T-helper 1 cell (primary cell): Measurements from ENCODE around the gene CAND2.
"Not testable (repeated sequence)": the region's sequence is repeated elsewhere in the genome, so short reads cannot be mapped to it uniquely, and the experiment has no call there.

Source experiments
- DNase-seq, 5 donors: peaks; one replicate each; pipeline ENCODE4 v3.0.0-alpha.2; 2012 to 2020

Gene CAND2

GRCh38 chr3:12772462-12772861 is 24.0 kb upstream of the CAND2 start:
- no peak for DNase-seq

GRCh38 chr3:12773030-12773709 is 23.3 kb upstream of the CAND2 start:
- no peak for DNase-seq

DNA sequence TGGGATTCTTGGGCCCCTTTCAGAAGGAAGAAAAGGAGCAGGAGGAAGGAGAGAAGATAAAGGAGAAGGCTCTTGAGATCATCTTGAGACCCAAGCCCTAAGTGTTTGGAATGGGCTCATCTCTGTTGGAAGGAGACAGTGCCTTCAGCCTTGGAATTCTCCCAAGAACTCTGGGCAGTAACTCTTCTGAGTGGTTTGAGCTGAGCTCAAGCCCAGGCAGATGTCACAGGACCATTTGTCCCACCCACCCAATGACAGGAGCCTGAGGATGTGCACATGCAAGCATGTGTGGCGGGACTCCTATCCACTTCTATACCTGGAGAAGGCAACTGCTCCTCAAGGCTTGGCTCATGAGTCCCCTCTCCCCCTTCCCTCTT is 22.8 kb upstream of the CAND2 start:
- no peak for DNase-seq

DNA sequence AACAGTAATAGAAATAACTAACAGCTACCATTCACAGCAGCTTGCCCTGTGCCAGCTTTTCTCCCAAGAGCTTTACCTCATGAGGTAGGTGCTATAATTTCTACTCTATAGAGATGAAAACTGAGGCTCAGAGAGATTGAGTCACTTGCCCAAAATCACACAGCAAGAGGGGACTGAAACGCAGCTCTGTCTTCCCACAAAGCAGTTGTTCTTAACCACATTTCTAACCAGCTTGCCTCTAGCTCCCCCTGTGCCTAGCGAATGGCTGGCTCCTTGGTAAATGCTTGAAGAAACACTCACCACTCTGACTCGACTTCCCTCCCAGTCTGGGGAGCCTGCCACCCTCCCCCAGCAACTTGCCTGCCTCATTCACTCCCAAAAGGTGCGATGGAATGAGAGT is 21.9 kb upstream of the CAND2 start:
- no peak for DNase-seq

DNA sequence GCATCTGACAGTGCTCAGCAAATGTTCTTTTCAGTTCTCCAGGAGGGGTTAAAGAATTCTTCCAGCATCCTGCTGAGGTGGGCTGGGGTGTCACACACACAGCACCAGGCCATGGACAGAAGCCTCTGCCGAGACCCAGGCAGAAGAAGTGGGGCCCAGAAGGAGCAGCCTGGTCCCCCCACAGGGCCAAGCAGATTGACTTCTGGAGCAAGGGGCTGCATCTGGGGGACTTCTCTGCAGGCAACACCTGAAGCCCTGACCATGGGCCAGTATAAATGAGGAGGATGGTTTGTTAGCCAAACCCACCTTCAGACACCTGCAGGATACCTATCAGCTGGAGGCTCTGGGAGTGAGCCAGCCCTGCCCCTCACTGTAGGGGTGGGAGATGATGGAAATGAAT is 21.3 kb upstream of the CAND2 start:
- no peak for DNase-seq

GRCh38 chr3:12775970-12776369 is 20.5 kb upstream of the CAND2 start:
- not testable (repeated sequence) for DNase-seq

DNA sequence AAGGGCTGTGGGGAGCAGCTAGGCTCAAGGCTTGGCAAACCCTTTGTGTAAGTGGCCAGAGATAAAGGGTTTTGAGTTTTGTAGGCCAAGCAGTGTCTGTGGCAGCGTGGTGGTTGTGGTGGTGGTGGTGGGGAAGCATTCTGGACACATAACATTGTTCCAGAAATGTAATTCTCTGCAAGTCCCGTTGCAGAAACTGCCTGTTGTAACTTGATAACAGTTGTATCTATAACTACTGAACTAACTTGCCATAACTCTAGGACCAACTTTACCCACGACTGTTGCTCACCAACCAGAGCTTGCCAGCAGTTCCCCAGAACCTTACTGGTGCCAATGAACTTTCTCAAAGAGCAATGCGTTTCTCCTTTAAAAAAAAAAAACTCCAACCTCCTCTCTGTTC is 19.3 kb upstream of the CAND2 start:
- DNase-seq, result no peak

DNA sequence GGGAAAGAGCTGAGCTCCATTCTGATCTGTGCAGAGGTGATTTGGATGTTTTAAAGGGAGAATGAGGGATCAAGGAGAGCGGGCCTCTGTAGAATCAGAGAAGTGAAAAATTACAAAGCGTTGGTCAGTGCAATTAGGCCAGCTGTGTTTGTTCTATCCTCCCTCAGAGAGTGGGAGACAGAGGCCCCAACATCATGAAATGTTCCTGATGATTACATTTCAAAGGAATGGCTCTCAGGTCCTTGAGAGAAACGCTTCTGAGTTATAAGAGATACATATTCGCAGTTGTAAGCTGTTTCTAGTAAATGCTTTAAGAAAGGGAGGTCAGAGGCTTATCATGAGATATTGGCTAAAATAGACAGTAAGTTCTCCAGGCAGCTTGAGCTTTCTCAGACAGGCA is 15.7 kb upstream of the CAND2 start:
- DNase-seq, result no peak

GRCh38 chr3:12782172-12782815 is 14.2 kb upstream of the CAND2 start:
- no peak for DNase-seq

DNA sequence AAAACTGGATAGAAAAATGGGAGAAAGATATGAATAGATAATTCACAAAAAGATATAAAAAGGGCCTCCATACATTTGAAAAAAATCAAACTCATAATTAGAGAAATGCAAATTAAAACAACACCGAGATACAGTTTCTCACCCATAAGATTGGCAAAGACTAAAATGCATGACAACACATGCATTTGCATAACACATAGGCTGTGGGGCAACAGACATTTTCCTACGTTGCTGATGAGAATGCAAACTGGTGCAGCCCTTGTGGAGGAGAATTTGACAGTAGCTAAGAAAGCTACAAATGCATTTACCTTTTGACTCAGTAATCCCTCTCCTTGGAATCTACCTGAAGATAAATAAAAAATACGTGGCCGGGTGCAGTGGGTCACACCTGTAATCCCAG is 11.4 kb upstream of the CAND2 start:
- DNase-seq, result no peak

DNA sequence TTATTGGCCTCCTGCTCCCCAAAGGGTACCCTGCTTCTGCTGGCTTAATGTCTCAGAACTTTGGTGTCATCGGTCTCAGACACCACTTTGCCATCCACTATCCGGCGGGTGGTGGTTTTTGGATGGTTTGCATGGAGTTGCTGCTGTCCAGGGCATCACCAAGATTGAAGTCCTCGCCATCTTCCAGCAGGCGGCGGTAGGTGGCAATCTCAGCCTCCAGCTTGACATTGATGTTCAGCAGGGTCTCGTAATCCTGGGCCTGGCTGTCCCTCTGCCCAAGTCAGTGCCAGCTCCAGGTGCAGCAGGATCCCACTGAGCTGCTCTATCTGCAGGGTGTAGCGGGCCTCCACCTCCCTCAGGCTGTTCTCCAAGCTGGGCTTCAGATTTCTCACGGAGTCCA is 9.1 kb upstream of the CAND2 start:
- peak in 2 of 5 donors; percentile 28 to 52 for DNase-seq

DNA sequence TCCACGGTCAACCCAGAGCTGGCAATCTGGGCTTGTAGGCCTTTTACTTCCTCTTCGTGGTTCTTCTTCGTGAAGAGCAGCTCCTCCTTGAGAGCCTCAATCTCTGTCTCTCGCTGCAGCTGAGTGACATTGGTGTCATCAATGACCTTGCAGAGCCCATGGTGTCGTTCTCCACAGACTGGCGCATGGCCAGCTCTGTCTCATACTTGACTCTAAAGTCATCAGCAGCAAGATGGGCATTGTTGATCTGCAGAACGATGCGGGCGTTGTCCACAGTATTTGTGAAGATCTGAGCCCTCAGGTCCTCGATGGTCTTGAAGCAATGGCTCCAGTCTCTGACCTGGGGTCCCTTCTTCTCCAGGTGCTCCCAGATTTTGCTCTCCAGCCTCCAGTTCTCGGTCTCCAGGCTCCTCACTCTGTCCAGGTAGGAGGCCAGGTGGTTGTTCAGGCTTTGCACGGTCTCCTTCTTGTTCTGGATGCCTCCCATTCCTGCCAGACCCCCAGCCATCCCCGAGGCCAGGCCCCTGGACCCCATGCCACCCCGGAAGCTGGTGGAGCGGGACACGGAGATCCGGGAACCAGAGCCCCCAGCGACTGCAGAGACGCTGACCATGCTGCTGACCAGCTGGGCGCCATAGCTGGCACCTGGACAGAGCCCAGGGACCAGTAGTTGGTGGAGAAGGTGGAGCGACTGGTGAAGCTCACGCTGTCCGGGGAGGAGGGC is 8.4 kb upstream of the CAND2 start:
- not testable (repeated sequence) for DNase-seq

DNA sequence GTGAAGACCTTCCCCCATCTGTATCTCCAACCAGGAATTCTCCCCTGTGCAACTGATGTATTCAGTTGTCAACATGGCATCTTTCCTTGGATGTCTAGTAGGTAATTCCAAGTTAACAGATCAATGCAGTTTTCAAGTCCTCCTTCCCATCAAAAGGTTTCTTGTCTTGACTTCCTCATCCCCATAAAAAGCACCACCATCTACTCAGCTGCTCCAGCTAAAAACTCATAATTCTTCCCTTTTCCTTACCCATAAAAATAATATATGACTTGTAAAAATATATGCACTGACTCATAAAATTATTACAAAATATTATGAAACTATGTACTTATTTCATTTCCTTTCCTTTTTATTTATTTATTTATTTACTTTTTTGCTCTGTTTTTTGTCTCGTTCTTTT is 5.0 kb upstream of the CAND2 start:
- DNase-seq, result no peak

- DNase-seq, result no peak
Observed at GRCh38 chr3:12793701-12794100, 2.8 kb upstream of the CAND2 start.

GRCh38 chr3:12797124-12797891 is 828 bp downstream of the CAND2 start:
- no peak for DNase-seq

DNA sequence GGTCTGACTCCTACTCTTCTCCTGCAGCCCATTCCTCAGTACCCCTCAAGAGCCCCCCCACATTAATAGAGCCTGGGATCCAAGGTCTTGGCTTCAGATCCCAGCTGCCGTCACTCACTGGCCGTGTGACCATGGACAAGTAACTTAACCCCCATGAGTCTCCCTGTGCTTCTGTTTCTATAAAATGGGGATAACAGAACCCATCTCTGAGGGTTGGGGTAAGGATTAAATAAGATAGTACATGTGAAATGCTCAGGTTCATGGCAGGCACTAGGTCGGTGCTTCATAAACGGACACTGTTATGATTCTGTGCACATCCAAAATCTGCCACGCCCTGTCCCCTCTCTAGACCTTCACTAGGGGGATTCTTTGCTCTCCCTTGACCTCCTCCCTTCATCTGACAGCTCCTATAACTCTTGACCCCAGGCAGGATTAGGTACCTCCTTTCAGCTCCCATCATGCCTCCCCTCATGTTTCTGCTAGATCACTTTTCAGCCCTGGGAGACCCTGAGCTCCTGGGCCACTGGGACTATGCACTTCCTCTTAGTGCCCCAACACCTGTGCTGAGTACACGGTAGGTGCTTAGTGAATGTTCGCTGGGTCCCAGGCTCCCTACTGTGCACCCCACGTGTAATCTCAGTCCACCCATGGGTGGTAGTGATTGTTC is 1.5 kb downstream of the CAND2 start:
- no peak for DNase-seq

DNA sequence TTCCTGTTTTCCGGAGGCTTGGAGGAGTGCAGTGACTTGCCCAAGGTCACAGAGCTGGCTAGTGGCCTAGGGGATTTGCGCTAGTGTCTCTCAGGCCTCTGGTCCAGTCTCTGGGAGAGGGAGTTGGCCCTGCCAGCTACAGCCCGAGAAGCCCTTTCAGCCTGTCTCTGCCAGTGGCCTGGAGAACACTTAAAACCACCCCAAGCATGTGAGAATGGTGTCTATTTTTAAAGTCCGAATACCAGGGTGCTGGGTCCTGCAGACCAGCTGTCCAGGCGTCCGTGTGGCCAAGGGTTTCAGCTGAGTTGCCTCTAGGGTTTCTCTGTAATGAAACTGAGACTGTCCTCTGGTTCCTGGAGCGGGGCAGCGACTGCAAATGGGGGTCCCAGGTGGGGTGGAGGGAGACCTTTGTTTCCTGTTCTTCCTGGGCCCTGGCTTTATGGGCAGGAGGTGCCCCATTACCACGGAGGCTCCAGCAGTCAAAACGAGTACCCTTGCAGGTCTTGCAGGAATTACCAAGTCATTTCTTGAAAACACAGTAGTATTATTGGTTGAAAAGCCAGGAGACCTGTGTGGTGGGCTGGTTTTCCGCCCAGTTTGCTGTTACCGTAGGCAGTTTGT is 2.2 kb downstream of the CAND2 start:
- no peak for DNase-seq

GRCh38 chr3:12799525-12800440 is 3.3 kb downstream of the CAND2 start:
- DNase-seq, result no peak

DNA sequence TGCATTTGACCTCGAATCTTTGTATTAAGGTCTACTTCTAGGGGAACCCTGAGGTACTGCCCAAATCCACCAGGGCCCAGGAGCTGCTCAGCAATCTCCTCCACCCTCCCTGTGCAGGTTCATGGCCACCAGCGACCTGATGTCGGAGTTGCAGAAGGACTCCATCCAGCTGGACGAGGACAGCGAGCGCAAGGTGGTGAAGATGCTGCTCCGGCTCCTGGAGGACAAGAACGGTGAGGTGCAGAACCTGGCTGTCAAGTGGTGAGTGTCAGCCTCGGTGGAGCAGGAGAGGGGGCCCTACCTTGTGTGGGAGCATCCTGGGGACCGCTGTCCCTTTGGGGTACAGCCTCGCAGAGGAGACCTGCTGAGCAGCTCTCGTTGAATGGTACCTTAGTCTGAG is 6.9 kb downstream of the CAND2 start:
- no peak for DNase-seq

GRCh38 chr3:12807066-12807465 is 10.6 kb downstream of the CAND2 start:
- DNase-seq, result no peak
